Measurements from ENCODE around the gene ITPR2. TPM values are rescaled to one million over a fixed set of nuclear protein-coding genes. Genes with fewer than 3 reads are reported as not detected.

ITPR2 gene
- total RNA-seq, 1 experiment from 2014 or later, result 4.0 TPM

DNA sequence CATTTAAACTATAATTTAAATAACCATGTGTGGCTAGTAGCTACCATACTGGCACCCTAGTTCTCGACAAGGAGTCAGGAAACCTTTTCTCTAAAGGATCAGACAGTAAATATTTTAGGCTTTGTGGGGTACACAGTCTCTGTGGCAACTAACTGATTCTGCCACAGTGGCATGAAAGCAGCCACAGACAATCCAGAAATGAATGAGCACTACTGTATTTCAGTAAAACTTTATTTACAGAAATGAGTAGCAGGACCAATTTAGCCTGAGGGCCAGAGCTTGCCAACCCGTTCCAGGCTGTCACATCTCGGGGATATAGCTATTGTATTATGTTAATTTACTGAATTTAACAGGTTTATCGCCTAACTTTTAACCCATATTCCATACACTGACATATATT, 278.7 kb downstream of the ITPR2 start:
- ChIA-PET POLR2A (ENCODE audit: unreplicated experiment) (no interaction called here), CTCF (interaction anchor here (0.6 kb wide), 1 partner anchor 15 kb away, joined by 5 read pairs; no protein-coding TSS in a partner anchor)
- Histone ChIP-seq H3F3A (ENCODE audit: low read length, unreplicated experiment) (no peaks in the 10 kb centered on the region), H3K36me3 (ENCODE audit: low read depth, low read length) (no peaks in the 10 kb centered on the region), H4K20me1 (ENCODE audit: low read length) (no peaks in the 10 kb centered on the region), H2AFZ (ENCODE audit: low read length) (no peak overlapping the region), H3K79me2 (ENCODE audit: low read length) (no peaks in the 10 kb centered on the region), H3K4me2 (ENCODE audit: low read length) (no peak overlapping the region), H3K9me3 (ENCODE audit: low read length) (no peaks in the 10 kb centered on the region), H3K9me2 (replicated peaks; ENCODE audit: low read length) (no peaks in the 10 kb centered on the region), H3K27ac (ENCODE audit: low read length) (no peak overlapping the region), H3K4me3 (ENCODE audit: low read length) (no peak overlapping the region), H3K27me3 (ENCODE audit: low read length) (no peaks in the 10 kb centered on the region), H3K9ac (ENCODE audit: low read length) (no peak overlapping the region), H3K4me1 (ENCODE audit: insufficient read depth, low read length) (no peaks in the 10 kb centered on the region)
- DNase-seq (no peak), ATAC-seq (no peak)
- BruUV-seq (replicated peaks), result no TSS peak
- TF ChIP-seq EZH2 (IDR thresholded peaks at IDR 0.05; ENCODE audit: low read length, unreplicated experiment), result no peak
- no peak for TF ChIP-seq CTCF (conservative IDR thresholded peaks at IDR 0.05; ENCODE audit: low read depth, low read length)
- no peak for TF ChIP-seq EZH2phosphoT487 (IDR thresholded peaks at IDR 0.05; ENCODE audit: borderline replicate concordance, low read length)
- intact Hi-C loops (cut with micrococcal nuclease), result no loop called here

GRCh38 chr12:26551385-26551784, 281.6 kb downstream of the ITPR2 start:
- ATAC-seq (no peak), DNase-seq (no peak)
- Histone ChIP-seq H3F3A (ENCODE audit: low read length, unreplicated experiment) (no peaks in the 10 kb centered on the region), H3K79me2 (ENCODE audit: low read length) (no peaks in the 10 kb centered on the region), H3K27me3 (ENCODE audit: low read length) (no peaks in the 10 kb centered on the region), H3K4me1 (ENCODE audit: insufficient read depth, low read length) (no peaks in the 10 kb centered on the region), H3K4me3 (ENCODE audit: low read length) (no peak overlapping the region), H4K20me1 (ENCODE audit: low read length) (no peaks in the 10 kb centered on the region), H2AFZ (ENCODE audit: low read length) (no peak overlapping the region), H3K9me2 (replicated peaks; ENCODE audit: low read length) (no peaks in the 10 kb centered on the region), H3K36me3 (ENCODE audit: low read depth, low read length) (no peaks in the 10 kb centered on the region), H3K9me3 (ENCODE audit: low read length) (no peaks in the 10 kb centered on the region), H3K4me2 (ENCODE audit: low read length) (no peak overlapping the region), H3K27ac (ENCODE audit: low read length) (no peak overlapping the region), H3K9ac (ENCODE audit: low read length) (no peak overlapping the region)
- TF ChIP-seq EZH2 (IDR thresholded peaks at IDR 0.05; ENCODE audit: low read length, unreplicated experiment) (no peak), CTCF (conservative IDR thresholded peaks at IDR 0.05; ENCODE audit: low read depth, low read length) (no peak), EZH2phosphoT487 (IDR thresholded peaks at IDR 0.05; ENCODE audit: borderline replicate concordance, low read length) (no peak)
- ChIA-PET POLR2A (ENCODE audit: unreplicated experiment) (no interaction called here), CTCF (no interaction called here)
- intact Hi-C loops (cut with micrococcal nuclease), result no loop called here
- BruUV-seq (replicated peaks), result no TSS peak

GRCh38 chr12:26548227-26548626, 284.8 kb downstream of the ITPR2 start:
- ChIA-PET CTCF (no interaction called here), POLR2A (ENCODE audit: unreplicated experiment) (no interaction called here)
- H3K27ac ChIP-seq (ENCODE audit: low read length), result no peak overlapping the region
- H3K27me3 ChIP-seq (ENCODE audit: low read length), result no peaks in the 10 kb centered on the region
- H3K9ac ChIP-seq (ENCODE audit: low read length), result no peak overlapping the region
- no peaks in the 10 kb centered on the region for H4K20me1 ChIP-seq (ENCODE audit: low read length)
- no peak for TF ChIP-seq EZH2phosphoT487 (IDR thresholded peaks at IDR 0.05; ENCODE audit: borderline replicate concordance, low read length)
- TF ChIP-seq EZH2 (IDR thresholded peaks at IDR 0.05; ENCODE audit: low read length, unreplicated experiment), result no peak
- TF ChIP-seq CTCF (conservative IDR thresholded peaks at IDR 0.05; ENCODE audit: low read depth, low read length), result no peak
- H3K9me3 ChIP-seq (ENCODE audit: low read length), result peaks cover 6% of the 10 kb centered on the region; the same call in 1 of the 2 replicates
- no peaks in the 10 kb centered on the region for H3F3A ChIP-seq (ENCODE audit: low read length, unreplicated experiment)
- DNase-seq (no peak), ATAC-seq (no peak)
- H3K36me3 ChIP-seq (ENCODE audit: low read depth, low read length), result no peaks in the 10 kb centered on the region; the same call in 1 of the 2 replicates
- H3K4me1 ChIP-seq (ENCODE audit: insufficient read depth, low read length), result no peaks in the 10 kb centered on the region
- intact Hi-C loops (cut with micrococcal nuclease), result loop anchor here (10.0 kb wide), 1 partner anchor 57 kb away; no protein-coding TSS in a partner anchor
- no peak overlapping the region for H3K4me3 ChIP-seq (ENCODE audit: low read length)
- H3K9me2 ChIP-seq (replicated peaks; ENCODE audit: low read length), result no peaks in the 10 kb centered on the region
- BruUV-seq (replicated peaks), result no TSS peak
- H3K79me2 ChIP-seq (ENCODE audit: low read length), result no peaks in the 10 kb centered on the region
- no peak overlapping the region for H2AFZ ChIP-seq (ENCODE audit: low read length)
- no peak overlapping the region for H3K4me2 ChIP-seq (ENCODE audit: low read length)

Measured in PC-3 (cell line).